ENCODE measurements around the gene TNXB.

GRCh38 chr6:32117461-32117860 lies 8.3 kb upstream of the TNXB start:
- TF ChIP-seq, protein P1, sequence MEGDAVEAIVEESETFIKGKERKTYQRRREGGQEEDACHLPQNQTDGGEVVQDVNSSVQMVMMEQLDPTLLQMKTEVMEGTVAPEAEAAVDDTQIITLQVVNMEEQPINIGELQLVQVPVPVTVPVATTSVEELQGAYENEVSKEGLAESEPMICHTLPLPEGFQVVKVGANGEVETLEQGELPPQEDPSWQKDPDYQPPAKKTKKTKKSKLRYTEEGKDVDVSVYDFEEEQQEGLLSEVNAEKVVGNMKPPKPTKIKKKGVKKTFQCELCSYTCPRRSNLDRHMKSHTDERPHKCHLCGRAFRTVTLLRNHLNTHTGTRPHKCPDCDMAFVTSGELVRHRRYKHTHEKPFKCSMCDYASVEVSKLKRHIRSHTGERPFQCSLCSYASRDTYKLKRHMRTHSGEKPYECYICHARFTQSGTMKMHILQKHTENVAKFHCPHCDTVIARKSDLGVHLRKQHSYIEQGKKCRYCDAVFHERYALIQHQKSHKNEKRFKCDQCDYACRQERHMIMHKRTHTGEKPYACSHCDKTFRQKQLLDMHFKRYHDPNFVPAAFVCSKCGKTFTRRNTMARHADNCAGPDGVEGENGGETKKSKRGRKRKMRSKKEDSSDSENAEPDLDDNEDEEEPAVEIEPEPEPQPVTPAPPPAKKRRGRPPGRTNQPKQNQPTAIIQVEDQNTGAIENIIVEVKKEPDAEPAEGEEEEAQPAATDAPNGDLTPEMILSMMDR (IDR thresholded peaks at IDR 0.05) = no peak
- no peak for TF ChIP-seq POLR2A (IDR thresholded peaks at IDR 0.05)
